Body of pancreas (tissue), 4 donors: ENCODE measurements around the gene LYSMD2.

ENCODE experiments used
- CTCF ChIP-seq, 7 experiments: fragments of 450-650 bp in 4 of 7; fragments of 200-600 bp in 3 of 7; sonication (generic) in 3 of 7; IDR thresholded peaks; one replicate each; pipeline ENCODE4 v1.5.1; 2016 to 2019; ENCODE audit warnings: antibody characterized with exemption in 7 of 7
- POLR2A ChIP-seq, 3 donors: fragments of 450-650 bp; IDR thresholded peaks; one replicate each; pipeline ENCODE4 v1.6.1; 2016; ENCODE audit warnings: antibody characterized with exemption in 3 of 3, mild to moderate bottlenecking in 2 of 3

- no peak for TF ChIP-seq CTCF (IDR thresholded peaks at IDR 0.05)
- TF ChIP-seq POLR2A (IDR thresholded peaks at IDR 0.05), result no peak
Observed at GRCh38 chr15:51749307-51749706, 11.9 kb upstream of the LYSMD2 start.
